GM04503 (cell line): ENCODE data around the gene GRID2.

Source experiments
- DNase-seq: peaks from one replicate; pipeline ENCODE4 v3.0.0-alpha.2; 2012; ENCODE audit warnings: low read depth

GRID2 gene

DNA sequence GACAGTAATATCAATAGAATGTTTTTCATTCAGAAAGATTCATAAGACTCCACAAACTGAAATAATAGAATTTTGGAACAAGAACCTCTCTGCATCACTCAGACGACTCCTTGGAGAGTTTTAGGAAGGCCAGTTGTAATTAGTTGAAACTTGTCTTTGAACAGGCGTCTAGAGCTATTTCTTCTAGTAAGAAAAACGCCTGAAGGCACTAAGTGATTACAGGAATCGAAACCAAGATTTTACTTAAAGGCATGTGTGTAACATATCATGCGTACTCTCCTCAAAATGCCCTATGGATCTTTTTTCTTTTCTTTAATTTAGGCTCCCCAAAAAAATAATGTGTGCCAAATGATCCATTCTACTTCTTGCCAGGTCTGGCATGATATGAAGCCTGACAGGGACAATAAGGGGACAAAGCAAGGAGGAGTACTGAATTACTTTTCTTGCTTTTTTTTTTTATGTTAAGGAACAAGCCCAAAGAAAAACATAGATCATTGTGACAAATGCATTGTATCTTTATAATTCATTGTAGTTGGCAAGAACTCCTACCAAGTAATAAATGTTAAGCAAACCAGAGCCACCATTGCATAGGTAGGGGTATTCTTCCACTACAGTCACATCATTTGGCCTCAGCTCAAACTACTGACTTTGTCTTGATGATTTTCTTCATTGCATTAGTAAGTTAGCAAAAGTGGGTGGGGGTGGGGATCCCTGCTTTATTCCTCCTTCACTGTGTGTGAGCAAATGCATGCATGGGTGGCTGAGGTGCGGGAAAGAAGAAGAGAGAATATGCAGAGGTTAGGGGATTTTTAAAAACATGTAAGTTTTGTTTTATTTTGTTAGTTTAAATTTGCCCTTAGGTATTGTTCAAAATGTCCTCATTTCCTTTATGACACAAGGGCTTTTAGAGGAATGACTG is 1444.9 kb downstream of the GRID2 start:
- no peak for DNase-seq

DNA sequence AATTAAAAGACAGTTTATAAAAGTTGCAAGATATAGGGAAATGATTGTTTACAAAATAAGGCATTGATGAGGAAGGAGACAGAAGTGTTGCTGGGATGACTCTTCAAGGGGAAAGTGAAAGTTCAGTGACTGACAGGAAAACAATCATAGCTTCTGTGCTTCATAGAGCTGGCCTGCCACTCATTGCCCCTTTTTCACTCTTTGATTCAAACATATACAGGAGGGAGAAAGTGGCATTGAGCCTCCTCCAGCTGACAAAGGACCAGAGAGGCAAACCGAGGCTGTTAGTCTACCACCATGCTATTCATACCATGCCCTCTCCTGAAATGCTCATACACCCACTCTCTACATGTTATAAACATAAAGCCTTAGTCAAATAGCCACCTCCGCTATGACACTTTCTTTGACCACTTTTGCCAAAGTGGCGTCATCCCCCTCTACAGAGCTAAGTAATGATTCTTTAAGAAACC is 1445.6 kb downstream of the GRID2 start:
- no peak for DNase-seq

DNA sequence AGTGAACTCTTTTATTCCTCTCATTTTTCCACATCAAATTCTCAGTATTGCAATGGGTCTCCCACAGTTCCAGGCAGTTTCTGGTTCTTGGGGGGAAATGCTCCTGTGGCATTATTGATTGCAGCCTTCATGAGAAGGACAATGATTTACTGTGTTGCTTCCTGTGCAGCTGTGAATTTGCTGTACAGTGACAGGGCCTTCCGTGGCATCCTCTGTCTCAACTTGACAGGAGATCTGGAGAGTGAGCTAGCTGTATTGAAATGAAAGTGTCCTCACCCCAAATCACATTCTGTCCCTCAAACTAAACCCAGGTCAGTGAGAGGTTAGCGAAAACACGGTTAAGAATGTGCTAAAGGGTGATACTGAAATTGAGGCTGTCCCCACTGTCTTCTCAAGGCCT is 1447.6 kb downstream of the GRID2 start:
- no peak for DNase-seq

DNA sequence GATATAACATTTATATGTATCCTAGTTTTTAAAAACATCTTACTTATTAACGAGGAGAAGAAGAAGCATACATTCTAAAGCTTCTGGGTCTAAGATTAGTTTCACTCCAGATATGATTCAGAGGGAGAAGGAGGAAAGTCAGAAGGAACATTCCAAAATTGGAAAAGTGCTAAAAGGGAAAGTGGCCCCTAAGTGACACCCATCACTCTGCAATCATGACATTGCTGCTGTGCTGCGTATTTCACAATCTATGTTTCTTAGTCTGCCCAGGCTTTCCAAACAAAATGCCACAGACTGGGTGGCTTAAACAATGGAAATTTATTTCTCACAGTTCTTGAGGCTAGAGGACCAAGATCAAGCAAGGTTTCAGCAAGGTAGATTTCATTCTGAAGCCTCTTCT is 1452.3 kb downstream of the GRID2 start:
- DNase-seq, result no peak

DNA sequence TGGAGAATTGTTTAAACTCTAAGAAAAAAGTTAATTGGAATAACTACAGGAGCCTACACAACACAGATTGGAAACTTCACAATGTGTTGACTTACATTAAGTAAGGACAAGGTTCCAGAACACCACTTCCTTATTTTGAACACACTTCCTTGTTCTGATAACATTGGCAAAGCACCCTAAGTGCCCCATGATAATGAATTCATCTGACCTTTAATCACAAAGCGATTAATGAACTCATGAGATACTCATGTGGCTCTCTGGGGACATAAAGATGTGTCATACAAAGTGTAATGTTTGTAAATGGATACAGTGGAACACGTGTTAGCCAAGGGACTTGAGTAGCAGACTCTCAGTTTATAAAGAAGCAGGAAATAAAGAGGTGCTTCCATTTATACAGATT is 1455.7 kb downstream of the GRID2 start:
- no peak for DNase-seq

DNA sequence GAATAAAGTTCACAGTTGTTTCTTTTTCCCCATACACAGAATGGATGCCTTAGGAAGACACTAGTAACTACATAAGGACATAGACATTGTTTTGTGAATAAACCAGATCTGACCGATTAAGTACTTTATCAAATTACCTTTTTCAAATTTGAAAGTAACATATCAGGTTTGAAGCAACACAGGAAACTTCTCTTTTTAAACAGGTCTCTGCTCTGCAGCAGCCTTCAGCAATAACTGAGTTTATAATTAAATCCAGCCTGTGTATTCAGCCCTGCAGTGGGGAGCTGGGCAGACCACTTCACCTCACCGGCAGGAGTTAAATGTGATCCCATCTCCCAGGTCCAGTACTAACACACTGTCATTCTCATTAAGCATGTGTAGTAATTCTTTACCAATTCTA is 1456.5 kb downstream of the GRID2 start:
- no peak for DNase-seq

DNA sequence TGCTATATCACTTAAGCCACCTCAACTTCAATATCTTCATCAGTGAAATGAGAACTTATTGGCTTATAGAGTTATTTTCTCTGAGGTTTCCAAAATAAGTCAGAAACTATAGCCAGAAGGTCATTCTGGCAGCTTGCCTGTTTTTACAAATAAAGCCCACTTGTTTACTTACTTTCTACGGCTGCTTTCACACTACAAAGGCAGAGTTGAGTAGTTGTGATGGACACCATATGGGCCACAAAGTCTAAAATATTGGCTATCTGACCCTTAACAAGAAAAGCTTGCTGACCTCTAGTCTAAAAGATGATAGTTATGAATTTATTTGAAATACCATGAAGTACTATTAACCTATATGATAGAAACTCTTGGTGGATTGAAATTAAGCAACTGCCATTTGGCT is 1457.5 kb downstream of the GRID2 start:
- no peak for DNase-seq

DNA sequence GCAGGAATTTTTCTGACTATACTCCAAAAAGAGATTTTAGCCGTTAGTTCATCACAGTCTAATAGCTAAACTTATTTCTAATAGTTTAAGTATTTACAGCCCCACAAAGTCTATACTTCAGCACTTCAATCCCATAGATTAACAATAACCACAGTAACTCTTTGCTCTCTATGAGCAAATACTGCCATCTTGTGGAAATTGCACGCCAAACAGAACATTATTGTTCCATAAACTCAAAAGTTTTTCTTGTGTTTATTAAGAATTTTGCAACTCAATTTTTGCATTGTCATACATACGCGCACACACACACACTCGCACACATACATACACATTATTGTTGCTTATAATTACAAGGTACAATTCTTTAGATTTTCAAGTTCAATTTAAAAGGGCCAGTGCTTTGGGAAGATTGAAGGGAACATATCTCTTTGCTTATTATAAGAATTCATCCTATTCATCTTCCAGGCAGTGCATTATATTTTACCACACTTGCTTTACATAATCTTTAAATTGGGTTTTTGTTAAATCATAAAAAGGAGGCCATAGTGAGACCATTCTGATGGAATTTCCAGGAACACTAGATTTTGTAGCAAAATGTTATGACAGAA is 1461.0 kb downstream of the GRID2 start:
- DNase-seq, result peak; percentile 6

DNA sequence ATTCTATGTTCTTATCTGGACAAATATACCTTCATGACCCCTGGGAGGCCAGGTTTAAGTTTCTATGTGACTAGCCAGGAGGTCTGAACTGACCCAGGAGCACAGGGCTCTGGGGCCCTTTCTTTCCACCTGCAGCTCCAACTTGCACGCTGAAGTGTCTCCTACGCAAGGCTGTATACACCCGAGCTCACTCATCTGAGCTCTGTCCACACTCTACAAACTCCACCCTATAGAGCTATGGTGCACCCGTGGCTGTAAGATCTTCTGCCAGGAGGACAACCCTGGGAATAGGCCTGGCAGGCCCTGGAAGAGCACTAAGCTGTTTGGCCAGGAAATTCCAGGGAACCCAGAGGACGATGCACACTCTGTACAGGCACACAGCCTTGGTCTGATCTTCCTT is 1464.2 kb downstream of the GRID2 start:
- no peak for DNase-seq

DNA sequence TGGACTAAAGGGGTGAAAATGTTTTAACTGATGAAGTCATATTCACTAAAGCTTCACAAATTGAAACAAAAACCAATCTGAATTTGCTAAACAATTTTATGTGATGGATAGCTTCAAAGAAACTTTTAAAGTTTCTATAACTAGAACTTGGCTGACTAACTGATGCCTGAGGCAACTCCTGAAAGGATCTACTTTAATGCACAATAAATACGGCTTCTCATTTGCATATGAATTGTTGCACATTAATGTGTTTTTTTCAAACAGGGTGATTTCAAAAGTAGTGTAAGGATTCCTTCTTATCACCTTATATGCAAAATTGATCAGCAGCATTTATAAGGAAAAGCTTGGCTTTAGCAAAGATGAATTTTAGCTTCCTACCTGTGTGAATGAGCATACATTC is 1466.4 kb downstream of the GRID2 start:
- no peak for DNase-seq

DNA sequence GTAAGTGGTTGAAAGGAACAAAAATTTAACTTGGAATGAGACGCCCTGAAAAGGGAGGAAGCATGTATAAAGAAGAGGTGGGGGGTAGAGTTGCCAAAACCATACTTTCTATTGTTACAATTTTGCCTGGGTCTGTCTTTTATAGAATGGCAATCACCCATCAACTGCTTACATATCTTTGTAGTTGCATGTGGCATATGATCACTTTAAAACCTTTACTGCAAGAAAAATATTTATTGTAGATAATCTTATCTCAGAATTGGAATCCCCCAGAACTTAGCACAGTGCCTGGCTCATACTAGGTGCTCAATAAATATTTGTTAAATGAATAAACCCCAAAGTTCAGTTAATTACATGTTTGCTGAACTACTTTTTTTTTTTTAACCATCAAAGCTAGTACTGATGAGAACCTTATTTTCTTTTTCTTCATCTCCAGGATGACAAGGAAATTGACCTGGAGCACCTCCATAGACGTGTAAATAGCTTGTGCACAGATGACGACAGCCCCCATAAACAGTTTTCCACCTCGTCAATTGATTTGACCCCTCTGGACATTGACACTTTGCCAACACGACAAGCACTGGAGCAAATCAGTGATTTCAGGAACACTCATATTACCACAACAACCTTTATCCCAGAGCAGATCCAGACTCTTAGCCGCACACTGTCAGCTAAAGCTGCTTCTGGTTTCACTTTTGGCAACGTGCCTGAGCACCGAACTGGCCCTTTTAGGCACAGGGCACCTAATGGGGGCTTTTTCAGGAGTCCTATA is 1468.1 kb downstream of the GRID2 start:
- DNase-seq, result no peak

DNA sequence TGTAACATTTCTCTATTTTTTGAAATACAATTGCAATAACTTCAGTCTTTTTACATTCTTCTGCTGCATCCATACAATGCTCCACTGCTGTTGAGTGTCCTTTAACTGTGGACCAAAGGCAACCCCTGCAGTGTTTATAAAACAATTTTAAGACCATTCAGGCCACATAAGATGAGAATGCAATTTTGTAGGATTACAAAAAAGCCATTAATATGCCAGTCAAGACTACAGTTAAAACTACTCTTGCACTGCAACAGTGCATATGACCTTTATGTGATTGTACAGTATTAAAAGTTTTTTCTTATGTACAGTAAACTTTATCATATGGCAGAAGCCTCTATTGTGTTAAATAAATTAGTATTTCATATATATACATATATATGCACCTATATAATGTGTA is 1469.1 kb downstream of the GRID2 start:
- DNase-seq, result no peak

DNA sequence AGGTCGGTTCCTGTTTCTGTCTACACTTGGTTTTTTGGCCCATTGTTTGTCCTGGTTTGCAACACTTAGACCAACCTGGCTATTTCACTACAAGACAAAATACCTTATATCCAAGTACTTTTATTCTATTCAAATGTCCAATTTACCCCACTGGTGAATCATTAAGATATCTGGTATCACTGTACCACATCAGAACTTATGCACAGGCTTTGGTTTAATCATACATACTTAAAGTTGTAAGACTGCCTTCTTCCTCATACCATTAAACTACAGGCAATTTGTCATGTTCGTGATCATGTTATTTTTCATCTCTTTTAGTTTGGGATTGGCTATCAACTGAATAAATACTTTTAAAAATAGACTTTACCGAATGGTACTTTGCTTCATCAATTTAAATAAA is 1471.8 kb downstream of the GRID2 start:
- DNase-seq, result no peak

DNA sequence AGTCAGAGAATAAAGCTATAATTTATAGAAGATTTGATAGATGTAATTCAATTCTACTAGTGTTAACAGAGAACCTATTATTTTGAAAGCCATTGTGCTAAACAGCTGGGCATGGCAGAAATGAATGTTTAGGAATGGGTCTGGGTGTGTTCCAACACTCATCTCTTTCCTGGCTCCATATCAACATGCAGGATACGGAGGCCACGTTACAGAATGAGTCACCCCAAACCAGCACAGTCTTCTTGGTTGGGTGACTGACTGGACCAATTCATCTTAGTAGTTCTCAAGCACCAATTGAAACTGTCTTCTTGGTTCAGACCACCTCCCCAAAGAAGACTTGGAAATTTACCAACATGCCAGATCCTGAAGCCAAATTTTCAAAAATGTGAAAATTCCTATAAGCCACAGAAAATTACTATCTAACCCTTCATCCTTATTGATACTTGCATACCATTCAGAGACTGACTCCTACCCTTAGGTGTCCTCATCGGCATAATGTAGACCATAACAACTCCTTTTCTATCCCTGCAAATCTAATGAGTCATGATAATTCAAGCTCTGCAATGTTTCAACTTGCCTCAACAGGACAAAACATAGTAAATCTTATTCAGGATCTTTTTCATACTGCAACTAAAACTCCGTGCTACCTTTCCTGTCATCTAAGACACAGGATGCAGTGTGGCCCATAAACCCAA is 1472.8 kb downstream of the GRID2 start:
- no peak for DNase-seq

DNA sequence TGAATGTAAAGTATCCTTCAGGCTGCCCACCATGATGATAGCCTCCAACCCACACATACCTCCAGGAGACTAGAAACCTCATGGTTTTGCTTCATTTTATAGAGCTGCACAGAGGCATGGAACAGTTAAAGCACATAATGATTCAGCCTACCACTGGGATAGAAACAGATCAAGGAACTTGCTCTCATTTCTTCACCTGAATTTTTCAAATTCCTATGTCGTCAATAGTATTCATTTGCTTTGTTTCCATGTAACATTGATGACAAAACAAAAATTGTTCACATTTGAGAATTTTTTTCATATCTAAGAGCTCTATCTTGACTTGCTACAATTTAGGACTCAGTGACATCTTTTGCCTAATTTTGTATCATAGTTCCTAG is 1473.3 kb downstream of the GRID2 start:
- DNase-seq, result no peak

DNA sequence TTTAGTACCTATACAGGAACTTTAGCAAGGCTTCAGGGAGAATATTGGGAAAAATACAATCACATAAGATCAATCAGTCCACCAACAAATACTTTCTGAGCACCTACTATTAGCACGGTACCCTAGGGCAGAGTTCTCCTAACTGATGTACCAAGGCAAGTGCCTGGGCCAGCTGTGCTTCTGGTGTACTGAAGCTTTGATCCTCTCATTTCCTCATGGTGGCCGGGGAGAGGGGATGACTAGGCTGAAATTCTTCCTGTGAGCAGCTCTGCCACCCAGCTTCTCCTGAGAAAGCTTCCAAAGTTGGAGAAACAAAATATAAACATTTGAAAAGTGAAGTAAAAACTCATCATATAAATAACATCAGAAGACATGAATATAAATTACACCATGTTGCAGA is 1475.5 kb downstream of the GRID2 start:
- DNase-seq, result no peak

DNA sequence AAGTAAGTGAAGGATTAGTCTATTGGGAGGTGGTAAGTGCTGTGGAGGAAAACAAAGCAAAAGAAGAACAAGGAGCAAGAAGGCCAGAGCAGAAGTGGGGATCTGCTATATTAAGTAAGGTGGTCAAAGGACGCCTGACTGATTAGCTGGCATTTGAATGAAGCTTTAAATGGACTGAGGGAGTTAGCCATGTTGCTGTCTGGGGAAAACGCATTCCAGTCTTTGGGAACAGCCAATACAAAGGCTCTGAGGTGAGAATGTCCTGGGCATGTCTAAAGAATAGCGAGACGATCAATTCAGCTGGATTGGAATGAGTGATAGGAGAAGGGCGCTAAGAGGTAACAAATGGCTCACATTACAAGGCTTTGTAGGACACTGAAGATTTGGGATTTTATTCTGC is 1476.3 kb downstream of the GRID2 start:
- DNase-seq, result no peak

DNA sequence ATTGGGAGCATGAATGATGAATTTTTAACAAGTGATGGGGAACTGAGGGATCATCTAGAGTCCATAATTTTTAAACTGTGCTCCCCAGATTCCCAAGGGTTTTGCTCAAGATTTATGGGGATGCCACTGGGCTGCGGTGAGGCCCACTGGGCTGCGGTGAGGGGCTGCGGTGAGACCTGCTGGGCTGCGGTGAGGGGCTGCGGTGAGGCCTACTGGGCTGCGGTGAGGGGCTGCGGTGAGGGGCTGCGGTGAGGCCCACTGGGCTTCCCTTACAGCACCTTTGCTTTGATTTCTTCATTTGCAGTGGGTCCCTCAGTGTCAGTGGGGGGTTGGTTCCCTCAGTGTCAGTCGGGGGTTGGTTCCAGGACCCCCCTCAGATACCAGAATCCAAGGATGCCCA is 1477.4 kb downstream of the GRID2 start:
- no peak for DNase-seq

DNA sequence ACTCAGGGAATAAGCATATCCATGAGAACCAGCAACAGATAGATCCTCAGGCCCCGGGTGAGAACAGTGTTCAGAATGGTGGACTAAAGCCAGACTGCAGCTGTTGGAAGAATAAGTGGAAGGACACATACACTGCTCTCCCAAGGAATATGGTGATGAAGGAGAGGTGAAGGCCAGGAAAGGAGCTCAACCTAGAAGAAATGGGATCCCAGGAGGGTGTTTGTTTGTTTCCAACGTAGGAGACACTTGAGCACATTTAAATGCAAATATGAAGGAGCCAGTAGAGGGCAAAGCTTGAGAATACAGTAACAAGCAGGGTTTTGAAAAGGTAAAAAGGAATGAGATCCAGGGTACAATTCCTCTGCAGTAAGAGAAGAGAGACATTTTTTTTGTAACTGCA is 1482.4 kb downstream of the GRID2 start:
- DNase-seq, result no peak

DNA sequence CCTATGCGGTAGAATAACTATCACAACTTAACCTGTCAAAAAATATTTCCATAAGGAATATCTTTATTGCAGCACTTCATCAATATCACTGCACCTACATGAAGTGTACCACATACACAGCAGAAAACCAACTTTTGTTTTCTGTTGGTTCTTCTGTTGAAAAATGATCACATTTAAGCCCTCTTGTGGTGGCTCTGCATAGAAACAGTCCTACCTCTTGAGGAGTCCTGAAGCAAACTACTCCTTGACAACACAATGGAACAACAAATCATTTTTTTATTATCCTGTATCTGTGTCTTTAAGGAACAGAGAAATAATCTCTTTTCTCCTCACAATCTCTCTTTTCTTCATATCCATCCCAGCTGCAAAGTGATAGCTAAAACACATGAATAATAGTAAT is 1484.9 kb downstream of the GRID2 start:
- no peak for DNase-seq

DNA sequence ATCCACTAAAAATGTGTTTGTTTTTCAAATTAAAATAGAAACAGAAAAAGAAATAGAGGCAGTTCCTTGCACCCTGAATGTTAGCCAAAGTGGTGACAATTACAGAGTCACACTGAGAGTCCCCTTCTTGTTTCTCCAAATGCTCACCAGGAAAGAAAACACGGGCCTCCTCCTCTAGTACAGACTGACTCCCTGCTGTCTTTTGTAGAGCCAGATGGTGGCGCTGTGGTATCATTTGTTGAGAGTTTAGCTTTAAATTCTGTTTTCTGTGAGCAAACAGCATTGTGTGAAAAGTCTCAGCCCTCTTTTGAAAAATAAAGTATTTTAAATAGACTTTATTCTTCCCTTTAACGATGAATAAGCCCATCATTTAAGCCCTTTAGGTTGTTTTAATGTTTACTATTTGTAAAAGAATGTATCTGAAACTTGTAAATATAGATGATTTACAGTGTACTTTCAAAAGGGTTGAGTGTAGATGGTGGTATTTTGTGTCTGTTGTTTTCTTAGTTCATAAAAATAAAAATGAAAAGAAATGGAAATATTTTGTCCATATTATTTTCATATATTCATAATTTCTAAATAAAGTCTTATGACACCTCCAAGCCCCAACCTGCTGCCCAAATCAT is 1487.9 kb downstream of the GRID2 start:
- no peak for DNase-seq

DNA sequence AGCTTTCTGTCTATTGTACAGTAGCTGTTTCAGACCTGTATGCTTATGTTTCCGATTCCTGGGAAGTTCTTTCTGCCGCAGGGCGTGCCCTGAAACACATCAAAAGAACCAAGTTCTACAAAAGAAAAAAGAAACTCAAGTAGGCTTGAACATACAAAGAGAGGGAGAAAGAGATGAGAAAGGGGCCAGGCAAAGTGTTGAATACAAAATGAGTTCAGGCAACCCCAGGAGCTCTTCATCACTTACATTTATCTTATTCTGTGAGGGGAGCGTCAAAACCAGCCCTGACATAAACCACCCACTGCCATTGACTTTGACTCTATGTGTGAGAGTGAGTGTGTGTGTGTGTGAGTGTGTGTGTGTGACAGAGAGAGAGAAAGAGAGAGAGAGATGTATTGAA is 1498.3 kb downstream of the GRID2 start:
- no peak for DNase-seq
